Skin of body (tissue), 2 donors: ENCODE measurements around the gene STIP1. TPM values are rescaled to one million over a fixed set of nuclear protein-coding genes. Genes with fewer than 3 reads are reported as not detected.
A peak's percentile ranks its signal among the peaks of the same experiment; 100 is the strongest.
"Not testable (repeated sequence)": the region's sequence is repeated elsewhere in the genome, so short reads cannot be mapped to it uniquely, and the experiment has no call there.

Experiments used
- DNase-seq: peaks from one replicate; lab custom pipeline; 2025; lab: John Stamatoyannopoulos, UW
- total RNA-seq: library from RNA; depleted of rRNA; stranded (reverse); fragments of >200 nt; gene quantifications from one replicate; pipeline ENCODE4 v1.2.3, GENCODE V29; 2014

Gene STIP1
- total RNA-seq, 1 donor from 2014 or later: 67.6 TPM

- DNase-seq: no peak
Measured at GRCh38 chr11:64157631-64158394, 28.2 kb upstream of the STIP1 start.

- DNase-seq: no peak
Measured at GRCh38 chr11:64161037-64161436, 24.9 kb upstream of the STIP1 start.

GRCh38 chr11:64162769-64163168, 23.2 kb upstream of the STIP1 start:
- not testable (repeated sequence) for DNase-seq

GRCh38 chr11:64163951-64164350, 22.0 kb upstream of the STIP1 start:
- no peak for DNase-seq

GRCh38 chr11:64164392-64165312, 21.3 kb upstream of the STIP1 start:
- no peak for DNase-seq

GRCh38 chr11:64165481-64165841, 20.5 kb upstream of the STIP1 start:
- no peak for DNase-seq

GRCh38 chr11:64165842-64166635, 19.9 kb upstream of the STIP1 start, which contains the start of gene MACROD1:
MACROD1 (minus strand) TSS chr11:64166113; CDS start chr11:64165994, 119 bp downstream.
- peak; percentile 37 for DNase-seq

- no peak for DNase-seq
Measured at GRCh38 chr11:64170419-64170818, 15.6 kb upstream of the STIP1 start.

- no peak for DNase-seq
Measured at GRCh38 chr11:64173616-64174355, 12.2 kb upstream of the STIP1 start.

- DNase-seq: no peak
Measured at GRCh38 chr11:64176751-64177150, 9.2 kb upstream of the STIP1 start.

GRCh38 chr11:64178203-64178602, 7.8 kb upstream of the STIP1 start:
- no peak for DNase-seq

- no peak for DNase-seq
Measured at GRCh38 chr11:64178951-64179639, 6.9 kb upstream of the STIP1 start.

GRCh38 chr11:64180891-64181290, 5.1 kb upstream of the STIP1 start:
- no peak for DNase-seq

- DNase-seq: peak; percentile 88
Measured at GRCh38 chr11:64181506-64182411, 4.2 kb upstream of the STIP1 start.

GRCh38 chr11:64183890-64184289, 2.1 kb upstream of the STIP1 start:
- DNase-seq: no peak

GRCh38 chr11:64185175-64185692, 737 bp upstream of the STIP1 start:
- peak; percentile 63 for DNase-seq

GRCh38 chr11:64186492-64187165, 658 bp downstream of the STIP1 start:
- no peak for DNase-seq

- no peak for DNase-seq
Measured at GRCh38 chr11:64192434-64192833, 6.5 kb downstream of the STIP1 start.
